RKO (cell line): Measurements from ENCODE around the gene ST7.

Source experiments
- DNase-seq: peaks from one replicate; pipeline ENCODE4 v3.0.0-alpha.2; 2016; ENCODE audit warnings: low spot score

The ST7 gene

GRCh38 chr7:117132321-117133120 is 179.2 kb downstream of the ST7 start:
- peak; percentile 85 for DNase-seq

- no peak for DNase-seq
Observed at GRCh38 chr7:117133125-117133524, 179.8 kb downstream of the ST7 start.

- no peak for DNase-seq
Observed at GRCh38 chr7:117134411-117134810, 181.1 kb downstream of the ST7 start.

GRCh38 chr7:117134889-117135552 is 181.7 kb downstream of the ST7 start:
- DNase-seq = no peak

GRCh38 chr7:117135553-117135891 is 182.2 kb downstream of the ST7 start:
- DNase-seq = no peak

- DNase-seq = no peak
Observed at GRCh38 chr7:117137868-117138267, 184.6 kb downstream of the ST7 start.

GRCh38 chr7:117138495-117138894 is 185.2 kb downstream of the ST7 start:
- DNase-seq = no peak

- DNase-seq = no peak
Observed at GRCh38 chr7:117138981-117139380, 185.7 kb downstream of the ST7 start.

GRCh38 chr7:117139397-117139984 is 186.2 kb downstream of the ST7 start:
- DNase-seq = no peak

GRCh38 chr7:117140921-117141320 is 187.6 kb downstream of the ST7 start:
- no peak for DNase-seq

- no peak for DNase-seq
Observed at GRCh38 chr7:117143066-117143465, 189.8 kb downstream of the ST7 start.

GRCh38 chr7:117143580-117143979 is 190.3 kb downstream of the ST7 start:
- peak; percentile 66 for DNase-seq

GRCh38 chr7:117145333-117145732 is 192.0 kb downstream of the ST7 start:
- no peak for DNase-seq

GRCh38 chr7:117146059-117146458 is 192.8 kb downstream of the ST7 start:
- DNase-seq = no peak

- no peak for DNase-seq
Observed at GRCh38 chr7:117146511-117146910, 193.2 kb downstream of the ST7 start.

- no peak for DNase-seq
Observed at GRCh38 chr7:117148971-117149370, 195.7 kb downstream of the ST7 start.

- no peak for DNase-seq
Observed at GRCh38 chr7:117149692-117150091, 196.4 kb downstream of the ST7 start.

- DNase-seq = no peak
Observed at GRCh38 chr7:117152213-117153007, 199.1 kb downstream of the ST7 start.

GRCh38 chr7:117153016-117153545 is 199.8 kb downstream of the ST7 start:
- no peak for DNase-seq

GRCh38 chr7:117154721-117155120 is 201.4 kb downstream of the ST7 start:
- DNase-seq = no peak

- DNase-seq = no peak
Observed at GRCh38 chr7:117155694-117156093, 202.4 kb downstream of the ST7 start.
